SJCRH30 (cell line): Measurements from ENCODE around the gene CCL3. TPM values are rescaled to one million over a fixed set of nuclear protein-coding genes. Genes with fewer than 3 reads are reported as not detected.

Experiments used
- DNase-seq, 2 experiments: peaks; one replicate each; pipeline ENCODE4 v3.0.0-alpha.2; 2015 to 2020
- H3K27ac ChIP-seq: fragments of 250-450 bp; sonication (Bioruptor Pico); 2 replicates; pipeline ENCODE4 v1.5.1; 2020; ENCODE audit warnings: mild to moderate bottlenecking, moderate library complexity
- H3K27me3 ChIP-seq: fragments of 250-450 bp; sonication (Bioruptor Pico); 2 replicates; pipeline ENCODE4 v1.5.1; 2020; ENCODE audit warnings: mild to moderate bottlenecking, moderate library complexity
- H3K36me3 ChIP-seq: fragments of 250-450 bp; sonication (Bioruptor Pico); 2 replicates; pipeline ENCODE4 v1.5.1; 2020; ENCODE audit warnings: mild to moderate bottlenecking, moderate library complexity
- H3K4me1 ChIP-seq: fragments of 250-450 bp; sonication (Bioruptor Pico); 2 replicates; pipeline ENCODE4 v1.5.1; 2020; ENCODE audit warnings: mild to moderate bottlenecking, moderate library complexity
- H3K4me3 ChIP-seq: fragments of 250-450 bp; sonication (Bioruptor Pico); 2 replicates; pipeline ENCODE4 v1.5.1; 2020; ENCODE audit warnings: mild to moderate bottlenecking, moderate library complexity
- H3K9me3 ChIP-seq: fragments of 250-450 bp; sonication (Bioruptor Pico); replicated peaks from 2 replicates; pipeline ENCODE4 v1.5.1; 2020; ENCODE audit warnings: mild to moderate bottlenecking, moderate library complexity
- total RNA-seq: library from RNA; depleted of rRNA; stranded (reverse); fragments of >200 nt; shearing (Covaris generic); gene quantifications from 2 replicates; pipeline ENCODE4 v1.2.3, GENCODE V29; 2014; rRNA removed

CCL3 gene
- total RNA-seq, 1 experiment from 2014 or later: not detected

DNA sequence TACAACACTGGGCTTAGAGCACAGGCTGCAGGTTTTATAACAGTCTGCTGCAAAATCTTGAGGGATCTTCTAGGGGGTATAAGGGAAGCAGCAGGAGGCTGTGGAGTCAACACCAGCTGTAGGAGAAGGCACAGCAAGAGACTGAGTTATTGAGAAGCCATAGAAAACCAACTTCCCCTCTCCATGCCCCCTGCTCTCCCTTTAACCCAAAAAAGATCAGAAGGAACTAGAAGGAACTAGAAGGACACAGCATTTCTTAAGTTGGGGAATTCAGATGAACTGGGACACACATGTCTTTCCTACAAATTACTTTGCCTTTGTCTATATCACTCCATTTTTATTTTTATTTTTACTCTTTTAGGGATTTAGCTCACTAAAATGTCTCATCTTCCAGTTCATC is 32.0 kb downstream of the CCL3 start:
- H3K27ac ChIP-seq: no peak overlapping the region
- no peak overlapping the region for H3K4me3 ChIP-seq
- H3K27me3 ChIP-seq: peaks cover 2% of the 10 kb centered on the region; the same call in 1 of the 2 replicates
- no peak for DNase-seq
- no peaks in the 10 kb centered on the region for H3K9me3 ChIP-seq
- H3K36me3 ChIP-seq: no peaks in the 10 kb centered on the region
- H3K4me1 ChIP-seq: no peaks in the 10 kb centered on the region

DNA sequence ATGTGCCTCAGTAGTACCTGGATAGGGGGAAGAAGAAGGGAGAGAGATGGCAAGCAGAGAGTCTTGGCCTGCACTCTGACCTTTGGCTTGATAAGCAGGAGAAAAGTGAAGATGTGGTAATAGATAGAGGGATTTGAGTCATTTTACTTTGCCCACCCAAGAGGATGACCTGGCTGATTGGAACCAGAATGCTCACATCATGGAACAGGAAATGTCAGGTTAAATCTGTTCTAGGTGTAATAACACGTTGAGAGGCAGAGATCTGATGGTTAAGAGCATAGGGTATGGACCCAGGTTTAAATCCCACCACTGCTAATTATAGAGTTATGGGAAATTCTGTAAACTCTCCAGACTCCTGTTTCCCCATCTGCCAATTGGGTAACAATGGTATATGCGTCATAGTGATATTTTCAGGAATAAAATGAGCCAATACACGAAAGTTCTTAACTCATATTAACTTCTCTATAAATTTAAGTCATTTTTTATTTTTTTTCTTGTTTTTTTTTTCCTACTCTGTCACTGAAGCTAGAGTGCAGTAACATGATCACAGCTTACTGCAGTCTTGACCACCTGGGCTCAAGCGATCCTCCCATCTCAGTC is 33.9 kb downstream of the CCL3 start:
- Histone ChIP-seq H3K4me3 (no peak overlapping the region), H3K9me3 (no peaks in the 10 kb centered on the region), H3K4me1 (no peaks in the 10 kb centered on the region), H3K27ac (no peak overlapping the region), H3K36me3 (no peaks in the 10 kb centered on the region), H3K27me3 (peaks cover under 1% of the 10 kb centered on the region; the same call in 1 of the 2 replicates)
- DNase-seq: no peak

GRCh38 chr17:36055171-36055570 is 34.8 kb downstream of the CCL3 start:
- Histone ChIP-seq H3K4me1 (no peaks in the 10 kb centered on the region), H3K9me3 (no peaks in the 10 kb centered on the region), H3K36me3 (no peaks in the 10 kb centered on the region), H3K4me3 (no peak overlapping the region), H3K27me3 (no peaks in the 10 kb centered on the region), H3K27ac (no peak overlapping the region)
- no peak for DNase-seq

DNA sequence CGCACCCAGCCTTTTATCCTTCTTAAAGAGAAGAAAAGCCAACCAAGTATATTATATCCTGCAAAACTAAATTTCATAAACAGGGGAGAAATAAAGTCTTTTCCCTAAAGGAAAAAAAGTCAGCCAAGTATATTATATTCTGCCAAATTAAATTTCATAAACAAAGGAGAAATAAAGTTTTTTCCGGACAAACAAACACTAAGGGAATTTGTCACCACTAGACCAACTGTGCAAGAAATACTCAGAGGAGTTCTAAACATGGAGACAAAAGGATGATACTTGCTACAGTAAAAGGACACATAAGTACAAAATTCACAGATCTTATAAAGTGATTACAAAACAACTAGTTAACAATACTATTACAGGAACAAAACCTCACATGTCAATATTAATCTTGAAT is 40.3 kb downstream of the CCL3 start:
- 0 out of 2 replicates have a peak, but pooled peaks cover 3% of the 10 kb centered on the region for H3K27me3 ChIP-seq
- no peak overlapping the region for H3K4me3 ChIP-seq
- no peak overlapping the region for H3K27ac ChIP-seq
- no peak for DNase-seq
- 0 out of 2 replicates have a peak, but pooled peaks cover under 1% of the 10 kb centered on the region for H3K9me3 ChIP-seq
- no peaks in the 10 kb centered on the region for H3K4me1 ChIP-seq
- H3K36me3 ChIP-seq: no peaks in the 10 kb centered on the region

GRCh38 chr17:36048066-36048465 is 41.9 kb downstream of the CCL3 start:
- Histone ChIP-seq H3K9me3 (0 out of 2 replicates have a peak, but pooled peaks cover 2% of the 10 kb centered on the region), H3K4me1 (no peaks in the 10 kb centered on the region), H3K27ac (no peak overlapping the region), H3K4me3 (no peak overlapping the region), H3K36me3 (no peaks in the 10 kb centered on the region), H3K27me3 (0 out of 2 replicates have a peak, but pooled peaks cover 6% of the 10 kb centered on the region)
- DNase-seq: no peak

Other genes with a start within 250 kb of the CCL3 start
- not detected in 2 replicates for gene HEATR9, start 221.3 kb downstream of the CCL3 start, total RNA-seq
- gene CCL5, start 209.8 kb downstream of the CCL3 start, total RNA-seq: not detected in 2 replicates
- gene RDM1, start 159.4 kb downstream of the CCL3 start, total RNA-seq: not detected in 2 replicates
- gene LYZL6, start 146.4 kb downstream of the CCL3 start, total RNA-seq: not detected in 2 replicates
- gene CCL16, start 108.6 kb downstream of the CCL3 start, total RNA-seq: not detected in 2 replicates
- gene CCL14, start 103.4 kb downstream of the CCL3 start, total RNA-seq: not detected in 2 replicates
- gene CCL15, start 88.6 kb downstream of the CCL3 start, total RNA-seq: not detected in 2 replicates
- not detected in 2 replicates for gene CCL23, start 72.2 kb downstream of the CCL3 start, total RNA-seq
- gene CCL18, start 25.9 kb downstream of the CCL3 start, total RNA-seq: not detected in 2 replicates
- not detected in 2 replicates for gene CCL4, start 13.7 kb upstream of the CCL3 start, total RNA-seq
- 1.5 and 3.7 TPM in 2 replicates for gene TBC1D3B, start 86.5 kb upstream of the CCL3 start, total RNA-seq
- not detected in 2 replicates for gene CCL3L1, start 106.6 kb upstream of the CCL3 start, total RNA-seq
- not detected in 2 replicates for gene CCL4L2, start 120.9 kb upstream of the CCL3 start, total RNA-seq
- gene TBC1D3I, start 174.4 kb upstream of the CCL3 start, total RNA-seq: not detected in 2 replicates
- gene TBC1D3G, start 233.7 kb upstream of the CCL3 start, total RNA-seq: not detected in 2 replicates